GM13976 (cell line): ENCODE results near the gene SLC44A2.
A peak's percentile ranks its signal among the peaks of the same experiment; 100 is the strongest.
"Not testable (repeated sequence)": the region's sequence is repeated elsewhere in the genome, so short reads cannot be mapped to it uniquely, and the experiment has no call there.

Experiments
- DNase-seq: peaks from one replicate; pipeline ENCODE4 v3.0.0; 2012; ENCODE audit warnings: low spot score
- CTCF ChIP-seq: IDR thresholded peaks from 2 replicates; pipeline ENCODE4 v1.5.1; 2012; ENCODE audit warnings: borderline replicate concordance, mild to moderate bottlenecking; ENCODE audit not compliant: insufficient read depth; ENCODE audit errors: extremely low read depth, missing control alignments, control extremely low read depth
- in situ Hi-C: fragments of 300-500 bp; cut with MboI; formaldehyde crosslinking; loops from one replicate; pipeline ENCODE4 v1.12.0; 2022; ENCODE audit warnings: low sequenced_read_pairs, mixed read lengths, inconsistent platforms; ENCODE audit not compliant: unreplicated experiment

Gene SLC44A2

GRCh38 chr19:10654610-10655456, 29.5 kb downstream of the SLC44A2 start:
- in situ Hi-C loops = no loop called here
- peak; percentile 89 for DNase-seq
- TF ChIP-seq CTCF = no peak

DNA sequence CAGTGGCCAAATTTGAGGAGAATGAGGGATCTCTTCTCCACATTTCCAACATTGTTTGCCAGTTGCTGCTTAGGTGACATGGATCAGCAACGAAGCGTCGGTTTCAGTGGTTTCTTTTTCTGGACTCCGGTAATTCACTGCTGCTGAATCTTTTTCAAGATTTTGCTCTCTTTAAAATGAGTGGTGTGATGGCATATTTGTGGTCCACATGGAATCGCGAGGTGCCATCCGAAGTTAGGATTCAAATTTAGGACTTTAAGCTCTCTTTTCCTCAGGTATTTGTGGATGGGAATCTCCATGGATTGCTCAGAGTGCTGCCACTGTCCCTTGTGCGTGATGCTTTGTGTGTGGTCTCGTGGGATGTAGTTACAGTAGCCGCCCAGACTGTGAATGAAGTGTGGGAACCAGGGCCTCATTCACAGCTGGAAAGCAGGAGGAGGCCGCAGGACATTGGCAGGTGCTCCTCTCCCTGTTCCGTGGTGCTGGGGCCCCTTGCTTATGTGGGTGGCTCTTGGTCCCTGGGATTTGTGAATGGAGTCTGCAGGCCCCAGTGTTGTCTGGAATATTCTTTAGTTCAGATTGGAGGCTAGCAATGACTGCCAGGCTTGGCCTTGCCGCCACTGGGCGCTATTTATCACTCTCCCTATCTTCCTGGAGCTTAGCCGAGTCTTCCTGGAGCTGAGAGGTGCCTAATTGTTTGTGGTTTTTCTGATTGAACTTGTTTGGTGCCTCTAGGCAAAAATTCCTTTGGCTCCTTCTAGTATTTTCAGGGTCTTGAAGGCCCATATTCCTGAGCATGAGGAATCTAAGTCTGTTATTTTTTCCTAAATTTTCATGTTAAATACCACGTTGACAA, 30.3 kb downstream of the SLC44A2 start:
- in situ Hi-C loops = no loop called here
- no peak for DNase-seq
- no peak for TF ChIP-seq CTCF

DNA sequence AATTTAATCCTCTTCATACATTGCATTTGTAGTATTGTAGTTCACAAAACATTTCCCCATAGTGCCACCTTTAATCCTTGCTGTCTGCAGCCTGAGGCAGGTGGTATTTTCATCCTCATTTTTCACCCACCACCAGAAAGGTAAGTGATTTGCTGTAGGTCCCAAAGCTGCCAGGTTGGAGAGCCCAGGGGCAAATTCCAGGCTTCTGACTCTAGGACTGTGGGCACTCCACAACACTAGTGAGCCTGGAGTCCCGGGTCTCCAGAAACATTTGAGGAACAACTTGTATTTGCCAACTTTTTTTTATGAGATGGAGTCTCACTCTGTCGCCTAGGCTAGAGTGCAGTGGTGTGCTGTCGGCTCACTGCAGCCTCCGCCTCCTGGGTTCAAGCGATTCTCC, 35.0 kb downstream of the SLC44A2 start:
- in situ Hi-C loops = no loop called here
- TF ChIP-seq CTCF = no peak

GRCh38 chr19:10661946-10662345, 36.6 kb downstream of the SLC44A2 start:
- in situ Hi-C loops = no loop called here
- no peak for DNase-seq
- no peak for TF ChIP-seq CTCF

More for the DNA sequence above, 35.0 kb downstream of the SLC44A2 start:
- DNase-seq = no peak

GRCh38 chr19:10662384-10663251, 37.3 kb downstream of the SLC44A2 start:
- TF ChIP-seq CTCF = no peak
- in situ Hi-C loops = no loop called here
- peak; percentile 38 for DNase-seq

- DNase-seq, in situ Hi-C loops: not testable (repeated sequence)
Observed at GRCh38 chr19:10663252-10663563, 37.9 kb downstream of the SLC44A2 start.
